ENCODE data around the gene HACD1.
A peak's percentile ranks its signal among the peaks of the same experiment; 100 is the strongest.

The HACD1 gene

GRCh38 chr10:17563452-17563851 is 53.7 kb downstream of the HACD1 start:
- no peak for DNase-seq (ENCODE audit: low read depth)
- no peak for TF ChIP-seq CTCF (IDR thresholded peaks at IDR 0.05; ENCODE audit: low read depth, low read length, missing control alignments)
- in situ Hi-C loops (cut with HindIII; ENCODE audit: low sequenced_read_pairs), result no loop called here
- no peak overlapping the region for H3K4me3 ChIP-seq (ENCODE audit: low read depth, low read length)

- DNase-seq (ENCODE audit: low read depth), result peak; percentile 94
- no peak for TF ChIP-seq CTCF (IDR thresholded peaks at IDR 0.05; ENCODE audit: low read depth, low read length, missing control alignments)
- in situ Hi-C loops (cut with HindIII; ENCODE audit: low sequenced_read_pairs), result no loop called here
- no peak overlapping the region for H3K4me3 ChIP-seq (ENCODE audit: low read depth, low read length)
These were observed 54.6 kb downstream of the HACD1 start for GRCh38 chr10:17562614-17563013.

GRCh38 chr10:17561111-17561510 is 56.1 kb downstream of the HACD1 start:
- no peak overlapping the region for H3K4me3 ChIP-seq (ENCODE audit: low read depth, low read length)
- in situ Hi-C loops (cut with HindIII; ENCODE audit: low sequenced_read_pairs), result no loop called here
- TF ChIP-seq CTCF (IDR thresholded peaks at IDR 0.05; ENCODE audit: low read depth, low read length, missing control alignments), result no peak
- no peak for DNase-seq (ENCODE audit: low read depth)

GRCh38 chr10:17557459-17557858 is 59.7 kb downstream of the HACD1 start:
- TF ChIP-seq CTCF (IDR thresholded peaks at IDR 0.05; ENCODE audit: low read depth, low read length, missing control alignments), result no peak
- no peak overlapping the region for H3K4me3 ChIP-seq (ENCODE audit: low read depth, low read length)
- in situ Hi-C loops (cut with HindIII; ENCODE audit: low sequenced_read_pairs), result no loop called here
- DNase-seq (ENCODE audit: low read depth), result no peak

GRCh38 chr10:17548770-17549169 is 68.4 kb downstream of the HACD1 start:
- H3K4me3 ChIP-seq (ENCODE audit: low read depth, low read length), result no peak overlapping the region
- in situ Hi-C loops (cut with HindIII; ENCODE audit: low sequenced_read_pairs), result no loop called here
- no peak for DNase-seq (ENCODE audit: low read depth)
- no peak for TF ChIP-seq CTCF (IDR thresholded peaks at IDR 0.05; ENCODE audit: low read depth, low read length, missing control alignments)

GRCh38 chr10:17548162-17548561 is 69.0 kb downstream of the HACD1 start:
- in situ Hi-C loops (cut with HindIII; ENCODE audit: low sequenced_read_pairs), result no loop called here
- no peak overlapping the region for H3K4me3 ChIP-seq (ENCODE audit: low read depth, low read length)
- DNase-seq (ENCODE audit: low read depth), result no peak

More at GRCh38 chr10:17548162-17548561, 69.0 kb downstream of the HACD1 start:
- no peak for TF ChIP-seq CTCF (IDR thresholded peaks at IDR 0.05; ENCODE audit: low read depth, low read length, missing control alignments)
